ENCODE measurements around the gene NLRP6.

DNA sequence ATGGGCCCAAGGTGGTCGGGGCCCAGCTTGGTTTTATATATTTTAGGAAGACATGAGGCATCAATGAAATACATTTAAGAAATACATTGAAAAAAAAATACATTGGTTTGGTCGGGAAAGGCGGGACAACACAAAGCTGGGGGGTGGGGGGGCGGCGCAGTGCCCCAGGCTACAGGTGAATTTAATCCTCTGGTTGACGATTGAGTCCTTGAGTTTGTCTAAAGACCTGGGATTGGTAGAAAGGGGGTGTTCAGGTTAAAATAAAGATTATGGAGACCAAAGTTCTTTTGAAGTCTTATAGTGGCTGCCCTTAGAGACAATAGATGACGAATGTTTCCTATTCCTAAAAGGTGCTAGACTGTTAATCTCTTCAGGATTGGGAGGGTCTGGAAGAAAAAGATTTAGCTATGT lies 38.7 kb downstream of the NLRP6 start:
- TF ChIP-seq, protein P1, sequence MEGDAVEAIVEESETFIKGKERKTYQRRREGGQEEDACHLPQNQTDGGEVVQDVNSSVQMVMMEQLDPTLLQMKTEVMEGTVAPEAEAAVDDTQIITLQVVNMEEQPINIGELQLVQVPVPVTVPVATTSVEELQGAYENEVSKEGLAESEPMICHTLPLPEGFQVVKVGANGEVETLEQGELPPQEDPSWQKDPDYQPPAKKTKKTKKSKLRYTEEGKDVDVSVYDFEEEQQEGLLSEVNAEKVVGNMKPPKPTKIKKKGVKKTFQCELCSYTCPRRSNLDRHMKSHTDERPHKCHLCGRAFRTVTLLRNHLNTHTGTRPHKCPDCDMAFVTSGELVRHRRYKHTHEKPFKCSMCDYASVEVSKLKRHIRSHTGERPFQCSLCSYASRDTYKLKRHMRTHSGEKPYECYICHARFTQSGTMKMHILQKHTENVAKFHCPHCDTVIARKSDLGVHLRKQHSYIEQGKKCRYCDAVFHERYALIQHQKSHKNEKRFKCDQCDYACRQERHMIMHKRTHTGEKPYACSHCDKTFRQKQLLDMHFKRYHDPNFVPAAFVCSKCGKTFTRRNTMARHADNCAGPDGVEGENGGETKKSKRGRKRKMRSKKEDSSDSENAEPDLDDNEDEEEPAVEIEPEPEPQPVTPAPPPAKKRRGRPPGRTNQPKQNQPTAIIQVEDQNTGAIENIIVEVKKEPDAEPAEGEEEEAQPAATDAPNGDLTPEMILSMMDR (conservative IDR thresholded peaks at IDR 0.05; ENCODE audit: low read depth, low read length), result no peak
- no peak for TF ChIP-seq EZH2 (IDR thresholded peaks at IDR 0.05; ENCODE audit: borderline replicate concordance, low read depth, low read length, poor library complexity, severe bottlenecking)

Data from A673 (cell line).